Right ventricle myocardium superior (tissue), 1 donor: ENCODE results near the gene PRKAB1. TPM values are rescaled to one million over a fixed set of nuclear protein-coding genes. Genes with fewer than 3 reads are reported as not detected.
"Not testable (repeated sequence)": the region's sequence is repeated elsewhere in the genome, so short reads cannot be mapped to it uniquely, and the experiment has no call there.

Source experiments
- ATAC-seq: fragments of 200-7000 bp; cut with Tn5 transposase; one replicate; pipeline ENCODE4 v1.9.1; 2020; ENCODE audit warnings: mild to moderate bottlenecking; ENCODE audit not compliant: poor library complexity
- DNase-seq: peaks from one replicate; pipeline ENCODE4 v3.0.0-alpha.2; 2020
- intact Hi-C: fragments of 100-400 bp; cut with DNase I; formaldehyde crosslinking; loops from one replicate; pipeline ENCODE4 v1.11.2; 2022
- total RNA-seq: library from RNA; stranded (reverse); fragmentation: NEBNext Ultra II Directional; extraction: Animal tissue kit (Norgen Biotek cat#: 25700); gene quantifications from one replicate; pipeline ENCODE4 v1.2.1, GENCODE V29; 2021
- donor health status: DM: no; HTN: yes; CAD: no; lungs with severe emphysema.

The PRKAB1 gene
- total RNA-seq, 1 donor from 2014 or later = 9.3 TPM

DNA sequence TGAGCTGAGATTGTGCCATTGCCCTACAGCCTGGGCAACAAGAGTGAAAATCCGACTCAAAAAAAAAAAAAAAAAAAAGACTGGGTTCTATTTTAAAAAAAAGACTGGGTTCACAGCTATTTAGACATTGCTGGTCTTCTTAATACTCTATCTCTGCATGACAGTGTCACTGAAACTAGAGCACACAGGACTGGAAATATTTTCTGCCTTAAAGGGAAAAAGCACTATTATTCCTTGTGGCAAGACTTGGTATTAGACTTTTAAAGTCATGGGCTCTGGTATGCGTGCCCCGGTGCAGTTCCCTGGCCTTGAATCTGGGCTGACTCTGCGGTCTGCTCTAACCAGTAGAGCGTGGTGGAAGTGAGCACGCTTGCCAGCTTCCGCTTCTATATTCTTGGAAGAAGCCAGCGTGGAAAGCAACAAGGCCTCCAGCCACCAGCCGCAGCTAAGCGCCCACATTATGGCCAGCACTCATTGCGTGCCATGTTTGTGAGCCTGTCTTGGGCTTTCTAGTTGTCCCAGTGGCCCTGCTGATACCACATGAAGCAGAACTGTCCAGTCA, 31.3 kb downstream of the PRKAB1 start:
- intact Hi-C loops = no loop called here
- no peak for ATAC-seq

DNA sequence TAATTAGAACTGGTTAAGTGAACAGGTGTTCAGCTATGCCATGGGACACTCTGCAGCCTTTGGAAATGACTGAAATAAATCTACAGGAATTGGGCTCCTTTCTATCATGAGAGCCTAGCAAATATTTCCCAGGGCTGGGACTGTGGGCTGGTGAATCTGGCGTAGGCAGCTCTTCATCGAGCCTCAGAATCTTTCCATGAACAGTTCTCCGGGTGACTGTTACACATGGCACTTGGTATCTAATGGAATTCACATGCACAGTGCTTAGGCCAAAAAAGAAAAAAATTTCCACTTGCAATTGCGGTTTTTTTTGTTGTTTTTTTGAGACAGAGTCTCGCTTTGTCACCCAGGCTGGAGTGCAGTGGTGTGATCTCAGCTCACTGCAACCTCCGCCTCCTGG, 32.1 kb downstream of the PRKAB1 start:
- no peak for ATAC-seq
- intact Hi-C loops = no loop called here

More for the DNA sequence above, 31.3 kb downstream of the PRKAB1 start:
- no peak for DNase-seq

DNA sequence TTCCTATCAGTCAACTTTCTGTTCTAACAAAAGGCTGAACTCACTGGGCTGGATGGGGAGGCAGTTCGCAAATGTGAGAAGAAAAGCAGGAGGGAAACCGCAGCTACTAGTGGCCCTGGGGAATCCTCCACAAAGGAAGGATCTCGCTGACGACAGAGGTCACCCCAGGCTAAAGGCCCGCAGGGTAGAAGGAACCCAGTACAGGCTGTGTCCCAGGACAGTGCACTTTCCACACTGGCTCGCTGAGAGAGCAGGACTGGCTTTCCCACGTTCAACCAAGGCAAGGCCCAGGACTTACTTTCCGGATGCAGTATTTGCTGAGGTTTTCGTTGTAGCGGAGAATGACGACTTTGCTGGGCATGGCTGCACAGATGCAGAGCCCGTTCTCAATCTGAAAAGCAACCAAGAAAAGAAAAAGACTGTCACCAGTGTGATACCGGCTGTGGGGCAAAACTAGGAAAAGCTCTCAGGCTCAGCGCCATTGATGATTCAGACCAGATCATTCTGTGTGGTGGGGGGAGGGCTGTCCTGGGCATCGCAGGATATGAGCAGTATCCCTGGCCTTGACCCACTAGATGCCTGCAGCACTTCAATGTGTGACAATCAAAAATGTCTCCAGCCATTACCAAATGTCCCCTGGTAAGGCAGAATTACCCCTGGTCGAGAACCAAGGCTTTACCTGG, 36.3 kb downstream of the PRKAB1 start:
- intact Hi-C loops = no loop called here
- peak; percentile 80 for ATAC-seq
- no peak for DNase-seq

More for the DNA sequence above, 32.1 kb downstream of the PRKAB1 start:
- DNase-seq = no peak

DNA sequence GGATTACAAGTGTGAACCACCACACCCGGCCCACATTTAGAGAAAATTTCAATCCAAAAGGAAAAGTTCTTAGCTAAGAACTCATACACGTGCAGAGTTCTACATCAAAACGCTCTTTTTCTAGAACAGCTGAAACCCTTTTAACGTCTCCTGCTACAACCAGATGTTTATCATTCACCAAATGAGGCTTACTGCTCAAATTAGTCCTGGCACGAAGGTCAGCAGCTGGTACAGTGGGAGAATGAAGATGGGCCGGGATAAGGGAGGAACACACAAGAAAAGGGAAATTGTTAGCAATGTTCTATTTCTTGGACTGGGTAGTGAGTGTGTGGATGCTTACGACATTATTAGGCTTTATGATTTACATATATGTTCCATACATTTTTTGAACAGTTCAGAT, 37.2 kb downstream of the PRKAB1 start:
- ATAC-seq (no peak), DNase-seq (no peak)
- intact Hi-C loops = no loop called here

DNA sequence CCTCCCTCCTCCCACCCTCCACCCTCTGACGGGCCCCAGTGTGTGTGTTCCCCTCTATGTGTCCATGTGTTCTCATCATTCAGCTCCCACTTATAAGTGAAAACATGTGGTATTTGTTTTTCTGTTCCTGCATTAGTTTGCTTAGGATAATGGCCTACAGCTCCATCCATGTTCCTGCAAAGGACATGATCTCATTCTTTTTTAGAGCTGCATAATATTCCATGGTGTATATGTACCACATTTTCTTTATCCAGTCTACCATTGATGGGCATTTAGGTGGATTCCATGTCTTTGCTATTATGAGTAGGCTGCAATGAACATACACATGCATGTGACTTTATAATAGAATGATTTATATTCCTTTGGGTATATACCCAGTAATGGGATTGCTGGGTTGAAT, 38.5 kb downstream of the PRKAB1 start:
- intact Hi-C loops = not testable (repeated sequence)

DNA sequence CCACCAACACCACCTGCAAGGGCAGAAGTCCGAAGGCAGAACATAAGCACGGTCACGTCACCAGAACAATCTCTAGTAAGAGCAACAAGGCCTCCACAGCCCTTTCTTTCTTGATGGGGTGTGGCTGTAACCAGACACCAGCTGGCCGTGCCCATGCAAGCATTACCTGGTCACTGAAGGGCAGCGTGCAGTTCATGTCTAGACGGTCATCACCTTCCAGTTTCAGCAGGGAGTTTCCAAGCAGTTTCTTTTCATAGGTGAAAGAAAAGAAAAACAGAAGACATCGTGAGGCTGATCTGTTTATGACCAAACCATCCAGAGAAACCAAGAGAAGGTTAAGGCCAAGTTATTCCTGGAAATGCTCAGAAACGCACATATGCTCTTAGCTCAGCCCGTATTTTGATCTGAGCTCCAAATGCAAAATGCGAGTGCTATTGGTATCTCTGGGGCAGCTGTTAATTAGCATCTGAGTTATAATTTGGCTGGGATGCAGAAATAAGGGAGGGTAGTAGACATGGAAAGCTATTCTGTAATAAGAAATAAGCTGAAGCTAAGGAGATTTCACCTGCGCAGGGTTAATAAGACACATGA, 42.5 kb downstream of the PRKAB1 start:
- ATAC-seq (no peak), DNase-seq (no peak)
- intact Hi-C loops = no loop called here

More for the DNA sequence above, 38.5 kb downstream of the PRKAB1 start:
- DNase-seq, ATAC-seq: not testable (repeated sequence)

DNA sequence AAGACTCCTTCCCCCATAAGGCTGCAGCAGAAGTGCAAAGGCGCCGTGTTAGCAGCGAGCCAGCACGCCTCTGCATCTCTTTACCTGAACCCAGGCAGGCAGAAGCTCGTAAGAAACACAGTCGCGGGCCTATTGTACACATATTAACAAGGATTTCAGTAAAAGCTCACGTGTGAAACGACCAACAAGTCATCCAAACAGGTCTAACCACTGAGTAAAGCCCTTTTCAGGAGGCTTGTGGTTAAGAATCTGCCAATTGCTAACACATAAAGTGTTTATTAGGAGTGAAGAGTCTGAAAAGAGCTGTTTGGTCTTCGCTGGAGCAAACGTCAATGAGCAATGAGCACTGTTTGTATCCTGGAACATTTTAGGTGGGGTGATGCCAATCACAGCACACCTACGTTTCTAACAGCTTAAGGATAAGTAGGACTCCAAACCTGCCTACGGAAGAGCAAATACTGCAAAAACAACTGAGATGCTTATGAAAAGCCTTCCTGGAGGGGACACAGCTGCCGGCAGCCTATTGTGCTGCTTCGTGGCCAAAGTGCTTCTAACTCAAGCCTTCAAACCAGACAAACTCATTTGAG, 43.1 kb downstream of the PRKAB1 start:
- intact Hi-C loops = no loop called here
- DNase-seq (no peak), ATAC-seq (no peak)

DNA sequence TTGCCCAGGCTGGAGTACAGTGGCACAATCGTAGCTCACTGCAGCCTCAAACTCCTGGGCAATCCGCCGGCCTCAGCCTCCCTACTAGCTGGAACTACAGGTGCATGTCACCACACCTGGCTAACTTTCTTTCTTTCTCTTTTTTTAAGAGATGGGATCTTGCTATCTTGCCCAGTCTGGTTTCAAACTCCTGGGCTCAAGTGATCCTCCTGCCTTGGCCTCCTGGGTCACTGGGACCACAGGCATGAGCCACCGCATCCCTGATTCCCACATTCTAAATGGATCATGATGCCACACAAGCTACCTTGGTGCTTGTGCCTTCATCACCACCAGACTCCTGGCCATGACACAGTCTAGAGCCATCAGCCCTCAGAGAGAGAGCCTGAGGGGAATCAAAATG, 43.8 kb downstream of the PRKAB1 start:
- no peak for ATAC-seq
- intact Hi-C loops = no loop called here
- DNase-seq = no peak

DNA sequence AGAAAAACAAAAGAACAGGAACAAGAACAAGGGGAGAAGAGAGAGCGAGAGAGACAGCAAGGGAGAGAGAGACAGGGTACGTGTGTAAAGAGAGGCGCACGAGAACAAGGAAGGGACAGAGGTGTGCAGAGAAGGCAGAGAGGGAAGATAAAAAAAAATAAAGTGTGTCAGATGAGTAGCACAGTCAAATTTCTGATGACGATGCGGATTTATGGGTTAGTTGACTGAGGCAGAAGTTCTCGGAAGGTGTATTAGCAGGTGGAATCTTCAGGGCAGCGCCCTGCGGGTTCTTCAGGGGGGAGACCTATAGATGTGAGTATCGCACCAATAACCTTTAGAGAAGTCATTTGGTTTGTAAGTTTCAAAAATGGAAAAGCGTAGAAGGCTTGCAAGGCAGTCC, 44.8 kb downstream of the PRKAB1 start:
- DNase-seq (no peak), ATAC-seq (no peak)
- intact Hi-C loops = no loop called here

DNA sequence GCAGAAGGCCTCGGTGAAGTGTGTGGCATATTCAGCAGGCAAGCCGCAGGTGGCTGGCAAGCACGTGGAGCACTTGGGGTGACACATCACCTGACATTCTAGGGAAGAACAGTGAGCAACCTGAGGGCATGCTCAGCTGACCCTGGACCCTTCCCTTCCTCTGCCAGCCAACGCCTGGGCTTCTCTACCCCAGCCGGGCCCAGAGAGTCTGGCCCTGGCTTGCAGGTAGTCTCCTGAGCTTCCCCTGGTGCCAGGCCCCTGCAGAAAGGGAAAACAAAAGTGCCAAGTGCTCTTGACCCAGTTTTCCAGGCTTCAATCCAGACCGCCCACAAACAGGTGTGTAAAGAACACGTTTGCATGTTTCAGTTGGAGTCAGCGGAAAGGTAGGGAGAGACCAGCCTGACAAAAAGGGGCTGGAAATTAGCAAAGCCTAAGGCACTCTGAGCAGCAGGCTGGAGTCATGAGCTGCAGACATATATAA, 45.7 kb downstream of the PRKAB1 start:
- intact Hi-C loops = no loop called here
- DNase-seq (no peak), ATAC-seq (no peak)

DNA sequence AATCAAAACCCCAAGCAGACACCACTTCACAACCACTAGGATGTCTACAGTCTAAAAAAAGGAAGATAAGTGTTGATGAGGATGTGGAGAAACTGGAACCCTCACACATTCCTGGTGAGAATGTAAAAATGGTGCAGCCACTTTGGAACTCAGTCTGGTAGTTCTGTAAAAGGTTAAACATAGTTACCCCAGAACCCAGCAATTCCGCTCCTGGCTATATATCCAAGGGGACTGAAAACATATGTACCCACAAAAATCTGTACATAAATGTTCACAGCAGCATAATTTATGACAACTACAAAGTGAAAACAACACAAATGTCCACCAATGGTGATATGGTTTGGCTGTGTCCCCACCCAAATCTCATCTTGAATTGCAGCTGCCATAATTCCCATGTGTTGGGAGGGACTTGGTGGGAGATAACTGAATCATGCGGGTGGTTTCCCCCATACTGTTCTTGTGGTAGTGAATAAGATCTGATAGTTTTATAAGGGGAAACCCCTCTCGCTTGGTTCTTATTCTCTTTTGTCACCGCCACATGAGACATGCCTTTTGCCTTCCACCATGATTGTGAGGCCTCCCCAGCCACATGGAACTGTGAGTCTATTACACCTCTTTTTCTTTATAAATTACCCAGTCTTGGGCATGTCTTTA, 46.8 kb downstream of the PRKAB1 start:
- DNase-seq = no peak
- ATAC-seq = no peak
- intact Hi-C loops = no loop called here

DNA sequence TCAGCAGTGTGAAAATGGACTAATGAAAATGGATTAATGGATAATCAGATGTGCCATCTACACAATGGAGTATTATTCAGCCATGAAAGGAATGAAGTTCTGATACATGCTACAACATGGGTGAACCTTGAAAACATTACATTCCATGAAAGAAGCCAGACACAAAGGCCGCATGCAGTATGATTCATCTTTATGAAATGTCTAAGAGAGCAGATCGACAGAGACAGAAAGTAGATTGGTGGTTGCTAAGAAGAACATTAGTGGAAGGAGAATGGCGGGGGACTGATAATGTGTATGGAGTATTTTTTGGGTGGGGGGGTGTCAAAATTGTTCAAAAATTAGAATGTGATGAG, 47.3 kb downstream of the PRKAB1 start:
- intact Hi-C loops = no loop called here

DNA sequence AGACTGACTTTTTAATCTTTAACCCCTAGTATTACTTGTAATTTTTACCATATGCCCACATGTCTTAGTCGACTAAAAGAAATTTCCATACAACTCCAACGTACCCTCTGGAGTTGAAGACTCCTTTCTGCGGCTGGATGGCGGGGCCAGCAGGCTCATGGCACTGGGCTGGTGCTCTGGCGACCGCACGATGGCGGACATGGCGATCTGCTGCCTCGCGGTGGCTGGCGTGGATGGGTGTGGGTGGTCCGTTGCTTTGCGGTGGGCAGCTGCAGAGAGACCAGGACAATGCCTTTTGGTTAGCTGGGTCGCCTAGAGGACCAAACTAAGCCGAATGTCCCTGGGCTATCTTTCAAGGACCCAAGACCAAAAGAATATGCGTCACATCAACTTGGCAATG, 50.2 kb downstream of the PRKAB1 start:
- intact Hi-C loops = no loop called here
- DNase-seq (no peak), ATAC-seq (no peak)

More for the DNA sequence above, 47.3 kb downstream of the PRKAB1 start:
- ATAC-seq (no peak), DNase-seq (no peak)

DNA sequence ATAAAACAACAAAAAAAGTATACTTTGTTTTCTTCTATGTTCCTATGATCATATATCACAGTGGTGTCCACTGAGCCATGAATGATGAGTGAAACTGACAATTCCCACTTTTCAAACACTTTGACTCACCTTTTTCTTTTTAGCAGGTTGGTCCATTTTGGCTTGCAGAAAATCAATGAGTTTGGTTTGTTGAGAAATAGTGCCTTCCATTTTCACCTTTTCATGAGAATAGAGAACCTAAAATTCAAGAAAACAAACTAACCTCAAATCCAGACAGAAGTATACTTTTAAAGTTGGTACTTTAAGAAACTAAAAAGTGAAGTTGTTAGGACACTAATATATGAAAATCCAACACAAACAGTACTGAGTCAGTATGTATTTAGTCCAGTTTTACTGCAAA, 52.4 kb downstream of the PRKAB1 start:
- intact Hi-C loops = no loop called here
- ATAC-seq (no peak), DNase-seq (no peak)

DNA sequence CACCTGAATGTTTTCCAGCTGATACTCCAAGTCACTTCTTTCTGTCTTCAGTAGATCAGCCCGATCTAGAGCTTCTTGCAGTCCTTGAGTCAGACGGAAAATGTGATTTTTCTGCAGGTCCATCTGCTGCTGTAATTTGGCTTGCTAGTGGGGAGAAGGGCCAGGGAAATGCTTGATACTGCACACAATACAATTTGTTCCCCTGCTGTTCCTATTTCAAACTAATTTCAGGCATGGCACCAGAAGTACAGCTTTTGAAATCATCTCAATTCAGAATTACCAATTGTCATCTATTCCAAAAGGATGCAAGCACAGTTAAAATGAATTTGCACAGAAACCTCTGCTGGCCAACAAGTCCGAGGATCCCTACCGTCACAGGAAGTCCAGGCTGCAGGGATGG, 53.4 kb downstream of the PRKAB1 start:
- intact Hi-C loops = no loop called here
- DNase-seq (no peak), ATAC-seq (no peak)

DNA sequence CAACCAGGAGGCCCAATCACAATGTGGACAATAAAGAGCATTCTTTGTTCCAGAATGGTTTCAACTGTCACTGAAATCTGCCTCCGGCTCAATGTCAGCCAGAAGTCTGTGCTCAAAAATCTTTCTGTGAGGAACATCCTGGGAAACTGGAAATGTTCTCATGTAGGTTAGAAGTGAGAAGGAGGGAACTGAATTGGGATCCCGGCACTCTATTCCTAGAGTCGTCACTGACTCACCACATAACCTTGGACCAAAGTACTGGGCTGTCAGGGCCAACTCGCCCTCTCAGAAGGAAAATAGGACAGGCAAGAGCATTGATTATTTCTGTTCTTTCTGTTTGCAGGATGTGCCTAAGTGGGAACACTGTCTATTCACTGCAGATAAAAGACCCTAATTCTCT, 57.6 kb downstream of the PRKAB1 start:
- intact Hi-C loops = no loop called here
- no peak for DNase-seq
- no peak for ATAC-seq

DNA sequence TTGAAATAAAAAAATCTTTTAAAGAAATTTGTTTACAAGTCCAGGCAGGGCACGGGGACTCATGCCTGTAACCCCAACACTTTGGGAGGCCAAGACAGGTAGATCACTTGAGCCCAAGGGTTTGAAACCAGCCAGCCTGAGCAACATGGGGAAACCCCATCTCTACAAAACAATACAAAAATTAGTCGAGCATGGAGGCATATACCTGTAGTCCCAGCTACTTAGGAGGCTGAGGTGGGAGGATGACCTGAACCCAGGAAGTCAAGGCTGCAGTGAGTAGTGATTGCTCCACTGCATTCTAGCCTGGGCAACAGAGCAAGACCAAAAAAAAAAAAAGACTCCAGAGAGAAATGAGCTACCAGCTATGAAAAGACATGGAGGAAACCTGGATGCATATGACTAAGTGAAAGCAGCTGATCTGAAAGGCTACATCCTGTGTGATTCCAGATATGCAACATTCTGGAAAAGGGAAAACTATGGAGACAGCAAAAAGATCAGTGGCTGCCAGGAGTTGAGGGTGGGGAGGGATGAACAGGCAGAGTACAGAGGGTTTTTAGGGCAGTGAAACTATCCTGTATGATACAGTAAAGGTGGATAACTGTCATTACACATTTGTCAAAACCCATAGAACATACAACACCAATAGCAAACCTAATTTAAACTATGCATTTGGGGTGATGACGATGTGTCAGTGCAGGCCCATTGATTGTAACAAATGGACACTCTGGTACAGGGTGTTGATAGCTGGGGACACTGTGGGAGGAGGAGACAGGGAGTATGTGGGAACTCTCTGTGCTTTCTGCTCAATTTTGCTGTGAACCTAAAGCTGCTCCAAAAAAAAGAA, 59.9 kb downstream of the PRKAB1 start:
- intact Hi-C loops = no loop called here
- ATAC-seq (no peak), DNase-seq (no peak)

DNA sequence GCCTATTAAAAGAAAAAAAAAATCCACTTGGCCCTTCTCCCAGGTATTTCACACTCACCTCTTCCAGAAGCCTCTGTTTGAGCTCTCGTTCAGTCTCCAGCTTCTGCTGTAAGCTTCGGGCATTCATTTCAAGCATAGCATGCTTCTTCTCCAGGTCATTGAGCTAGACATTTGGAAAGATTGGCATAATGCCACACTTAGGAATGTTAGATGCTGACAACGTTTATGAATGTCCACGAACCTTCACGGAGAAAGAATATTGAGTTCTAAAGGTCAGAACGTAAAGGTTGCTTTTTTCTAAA, 60.5 kb downstream of the PRKAB1 start:
- intact Hi-C loops = no loop called here
- no peak for ATAC-seq
- no peak for DNase-seq

DNA sequence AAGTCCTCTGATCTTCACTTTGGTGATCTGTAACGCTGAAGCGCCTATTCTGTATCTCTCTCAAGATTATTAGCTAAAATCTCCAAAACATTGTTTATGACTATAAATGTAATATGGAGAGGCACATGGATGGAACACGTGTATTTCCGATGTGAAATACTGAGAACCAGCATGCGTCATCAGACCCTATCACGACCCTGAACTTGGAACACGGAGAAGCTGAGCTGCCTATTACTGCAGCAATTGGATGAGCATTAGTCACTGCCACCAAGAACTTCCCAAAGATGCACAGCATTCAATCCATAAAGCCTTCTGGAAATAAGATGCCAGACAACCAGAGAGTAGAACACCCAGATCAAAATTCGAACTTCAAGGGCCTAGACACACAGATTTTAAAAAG, 61.9 kb downstream of the PRKAB1 start:
- intact Hi-C loops = no loop called here
- DNase-seq = no peak
- ATAC-seq = no peak
